Parathyroid adenoma (tissue), 2 donors: ENCODE results near the gene GNB2.
A peak's percentile ranks its signal among the peaks of the same experiment; 100 is the strongest.

Experiments used
- H2AFZ ChIP-seq: fragments of 300-600 bp; sonication (generic); one replicate; pipeline ENCODE4 v1.7.0; 2017; ENCODE audit warnings: antibody characterized with exemption, mild to moderate bottlenecking
- H3K27ac ChIP-seq: fragments of 300-600 bp; sonication (generic); one replicate; pipeline ENCODE4 v1.7.0; 2017
- H3K27me3 ChIP-seq: fragments of 300-600 bp; sonication (generic); one replicate; pipeline ENCODE4 v1.7.0; 2017; ENCODE audit warnings: low read length; ENCODE audit not compliant: control insufficient read depth, insufficient read depth
- H3K36me3 ChIP-seq: fragments of 300-600 bp; sonication (generic); one replicate; pipeline ENCODE4 v1.7.0; 2017; ENCODE audit warnings: low read length; ENCODE audit not compliant: control insufficient read depth, insufficient read depth
- H3K4me1 ChIP-seq: fragments of 300-600 bp; sonication (generic); one replicate; pipeline ENCODE4 v1.7.0; 2017; ENCODE audit warnings: control low read depth
- H3K4me2 ChIP-seq: fragments of 300-600 bp; sonication (generic); one replicate; pipeline ENCODE4 v1.7.0; 2017; ENCODE audit warnings: low read length
- H3K4me3 ChIP-seq: fragments of 300-600 bp; sonication (generic); one replicate; pipeline ENCODE4 v1.7.0; 2017; ENCODE audit warnings: low read depth, low read length
- H3K79me2 ChIP-seq: fragments of 300-600 bp; sonication (generic); one replicate; pipeline ENCODE4 v1.7.0; 2017; ENCODE audit warnings: control low read depth
- H3K9ac ChIP-seq: fragments of 300-600 bp; sonication (generic); one replicate; pipeline ENCODE4 v1.7.0; 2017; ENCODE audit warnings: mild to moderate bottlenecking
- H3K9me3 ChIP-seq: fragments of 300-600 bp; sonication (generic); one replicate; pipeline ENCODE4 v1.7.0; 2017; ENCODE audit warnings: low read length; ENCODE audit not compliant: control insufficient read depth
- TF ChIP-seq, protein P1 (sequence below): fragments of 300-600 bp; sonication (generic); IDR thresholded peaks from one replicate; pipeline ENCODE4 v1.7.0; 2017; ENCODE audit warnings: antibody characterized with exemption, mild to moderate bottlenecking
- donor health status: primary hyperparathyroidism.

The GNB2 gene

GRCh38 chr7:100675581-100676350 is 2.2 kb downstream of the GNB2 start:
- Histone ChIP-seq H3K4me3 (peak overlapping the region; percentile 57), H3K36me3 (no peaks in the 10 kb centered on the region), H3K9ac (no peak overlapping the region), H3K9me3 (no peaks in the 10 kb centered on the region), H3K4me1 (no peaks in the 10 kb centered on the region), H3K27ac (peak overlapping the region; percentile 26), H3K4me2 (peak overlapping the region; percentile 99), H3K27me3 (no peaks in the 10 kb centered on the region), H3K79me2 (no peaks in the 10 kb centered on the region), H2AFZ (no peak overlapping the region)
- TF ChIP-seq, protein P1, sequence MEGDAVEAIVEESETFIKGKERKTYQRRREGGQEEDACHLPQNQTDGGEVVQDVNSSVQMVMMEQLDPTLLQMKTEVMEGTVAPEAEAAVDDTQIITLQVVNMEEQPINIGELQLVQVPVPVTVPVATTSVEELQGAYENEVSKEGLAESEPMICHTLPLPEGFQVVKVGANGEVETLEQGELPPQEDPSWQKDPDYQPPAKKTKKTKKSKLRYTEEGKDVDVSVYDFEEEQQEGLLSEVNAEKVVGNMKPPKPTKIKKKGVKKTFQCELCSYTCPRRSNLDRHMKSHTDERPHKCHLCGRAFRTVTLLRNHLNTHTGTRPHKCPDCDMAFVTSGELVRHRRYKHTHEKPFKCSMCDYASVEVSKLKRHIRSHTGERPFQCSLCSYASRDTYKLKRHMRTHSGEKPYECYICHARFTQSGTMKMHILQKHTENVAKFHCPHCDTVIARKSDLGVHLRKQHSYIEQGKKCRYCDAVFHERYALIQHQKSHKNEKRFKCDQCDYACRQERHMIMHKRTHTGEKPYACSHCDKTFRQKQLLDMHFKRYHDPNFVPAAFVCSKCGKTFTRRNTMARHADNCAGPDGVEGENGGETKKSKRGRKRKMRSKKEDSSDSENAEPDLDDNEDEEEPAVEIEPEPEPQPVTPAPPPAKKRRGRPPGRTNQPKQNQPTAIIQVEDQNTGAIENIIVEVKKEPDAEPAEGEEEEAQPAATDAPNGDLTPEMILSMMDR, result no peak

DNA sequence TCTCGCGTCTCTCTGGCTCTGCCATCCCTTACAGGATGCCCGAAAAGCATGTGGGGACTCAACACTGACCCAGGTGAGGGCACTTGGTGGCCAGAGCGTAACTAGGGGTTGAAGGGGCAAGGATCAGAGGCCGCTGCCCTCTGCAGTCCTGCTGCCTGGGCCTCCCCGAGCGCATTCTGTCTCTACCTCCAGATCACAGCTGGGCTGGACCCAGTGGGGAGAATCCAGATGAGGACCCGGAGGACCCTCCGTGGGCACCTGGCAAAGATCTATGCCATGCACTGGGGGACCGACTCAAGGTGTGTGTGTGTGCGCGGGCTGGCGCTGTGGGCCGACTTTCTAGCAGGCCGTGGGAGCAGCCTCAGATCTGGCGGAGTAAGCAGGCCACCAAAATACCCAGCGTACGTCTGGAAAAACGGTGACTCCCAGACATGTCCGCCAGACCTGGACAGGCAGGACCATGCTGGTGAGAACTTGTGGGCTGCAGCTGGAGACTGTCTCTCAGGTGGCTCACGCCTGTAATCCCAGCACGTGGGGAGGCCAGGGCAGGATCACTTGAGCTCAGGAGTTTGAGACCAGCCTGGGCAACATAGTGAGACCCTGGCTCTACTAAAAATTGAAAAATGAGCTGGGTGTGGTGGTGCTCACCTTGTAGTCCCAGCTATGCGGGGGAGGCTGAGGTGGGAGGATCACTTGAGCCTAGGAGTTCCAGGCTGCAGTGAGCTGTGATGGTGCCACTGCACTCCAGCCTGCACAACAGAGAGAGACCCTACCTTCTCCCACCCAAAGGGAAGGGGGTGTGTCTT is 3.2 kb downstream of the GNB2 start:
- H3K9me3 ChIP-seq, result no peaks in the 10 kb centered on the region
- H3K27ac ChIP-seq, result peak overlapping the region; percentile 26
- no peaks in the 10 kb centered on the region for H3K4me1 ChIP-seq
- H3K36me3 ChIP-seq, result no peaks in the 10 kb centered on the region
- TF ChIP-seq, protein P1, result no peak
- no peak overlapping the region for H3K4me3 ChIP-seq
- no peaks in the 10 kb centered on the region for H3K27me3 ChIP-seq
- H2AFZ ChIP-seq, result no peak overlapping the region
- no peak overlapping the region for H3K4me2 ChIP-seq
- no peaks in the 10 kb centered on the region for H3K79me2 ChIP-seq
- H3K9ac ChIP-seq, result no peak overlapping the region

DNA sequence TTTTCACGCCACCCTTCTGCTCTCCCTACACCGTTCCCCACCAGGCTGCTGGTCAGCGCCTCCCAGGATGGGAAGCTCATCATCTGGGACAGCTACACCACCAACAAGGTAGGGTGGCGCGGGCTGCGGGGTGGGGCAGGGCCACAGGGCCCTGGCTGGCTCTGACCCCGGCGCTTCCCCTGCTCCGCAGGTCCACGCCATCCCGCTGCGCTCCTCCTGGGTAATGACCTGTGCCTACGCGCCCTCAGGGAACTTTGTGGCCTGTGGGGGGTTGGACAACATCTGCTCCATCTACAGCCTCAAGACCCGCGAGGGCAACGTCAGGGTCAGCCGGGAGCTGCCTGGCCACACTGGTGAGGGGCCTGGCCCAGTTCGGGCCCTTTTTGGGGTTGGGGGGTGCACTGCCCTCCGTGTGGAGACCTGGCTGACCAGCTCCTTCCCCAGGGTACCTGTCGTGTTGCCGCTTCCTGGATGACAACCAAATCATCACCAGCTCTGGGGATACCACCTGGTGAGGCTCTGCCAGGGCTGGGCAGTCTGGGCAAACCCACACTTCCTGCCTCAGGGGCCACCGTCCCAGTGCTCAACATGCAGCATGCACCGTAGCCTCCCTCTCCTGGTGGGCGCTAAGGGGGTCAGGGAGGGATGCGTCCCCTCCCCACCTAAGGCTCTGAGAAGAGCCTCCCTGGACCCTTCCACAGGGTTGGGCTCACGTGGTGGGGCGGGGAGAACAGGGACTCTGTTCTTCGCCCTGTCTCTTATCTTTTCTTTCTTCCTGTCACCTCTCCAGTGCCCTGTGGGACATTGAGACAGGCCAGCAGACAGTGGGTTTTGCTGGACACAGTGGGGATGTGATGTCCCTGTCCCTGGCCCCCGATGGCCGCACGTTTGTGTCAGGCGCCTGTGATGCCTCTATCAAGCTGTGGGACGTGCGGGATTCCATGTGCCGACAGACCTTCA is 4.0 kb downstream of the GNB2 start:
- Histone ChIP-seq H3K9ac (no peak overlapping the region), H2AFZ (no peak overlapping the region), H3K9me3 (no peaks in the 10 kb centered on the region), H3K4me2 (no peak overlapping the region), H3K27ac (no peak overlapping the region), H3K36me3 (no peaks in the 10 kb centered on the region), H3K79me2 (no peaks in the 10 kb centered on the region), H3K4me1 (no peaks in the 10 kb centered on the region), H3K4me3 (no peak overlapping the region), H3K27me3 (no peaks in the 10 kb centered on the region)
- TF ChIP-seq, protein P1, result no peak

GRCh38 chr7:100678291-100678984 is 4.9 kb downstream of the GNB2 start:
- Histone ChIP-seq H3K9ac (no peak overlapping the region), H3K4me2 (no peak overlapping the region), H3K4me3 (no peak overlapping the region), H3K27ac (no peak overlapping the region), H3K79me2 (no peaks in the 10 kb centered on the region), H3K4me1 (no peaks in the 10 kb centered on the region), H3K36me3 (no peaks in the 10 kb centered on the region), H2AFZ (no peak overlapping the region), H3K9me3 (no peaks in the 10 kb centered on the region), H3K27me3 (no peaks in the 10 kb centered on the region)
- TF ChIP-seq, protein P1, result no peak
